IMR-90 (cell line): ENCODE data around the gene CRYBG3. TPM values are rescaled to one million over a fixed set of nuclear protein-coding genes. Genes with fewer than 3 reads are reported as not detected.
A peak's percentile ranks its signal among the peaks of the same experiment; 100 is the strongest.

Experiments used
- ATAC-seq: fragments of 200-7000 bp; cut with Tn5 transposase; 2 replicates; pipeline ENCODE4 v1.9.1; 2020; ENCODE audit warnings: low read depth, mild to moderate bottlenecking, moderate library complexity
- BruUV-seq: library from RNA; stranded (reverse); fragments of 400-500 nt; replicated peaks from 2 replicates; lab custom pipeline; 2021; lab: Mats Ljungman, UMichigan
- CTCF ChIA-PET: fragments of 300-600 bp; formaldehyde crosslinking; extraction: SDS; loops from one replicate; lab custom pipeline; 2021; ENCODE audit warnings: antibody characterized with exemption; lab: Yijun Ruan, JAX
- POLR2A ChIA-PET: fragments of 300-600 bp; sonication (Branson Sonifier 250); formaldehyde crosslinking; loops from one replicate; lab custom pipeline; 2022; ENCODE audit warnings: antibody characterized with exemption; ENCODE audit not compliant: unreplicated experiment; lab: Charles Lee
- DNase-seq: peaks from one replicate; pipeline ENCODE4 v3.0.0; 2013
- H2AFZ ChIP-seq: replicated peaks from 2 replicates; pipeline ENCODE3; 2013; ENCODE audit warnings: low read length, mild to moderate bottlenecking; ENCODE audit not compliant: poor library complexity
- H2AK5ac ChIP-seq: 2 replicates; pipeline ENCODE4 v1.6.1; 2013; ENCODE audit warnings: low read depth, low read length, inconsistent platforms
- H2AK9ac ChIP-seq: replicated peaks from 2 replicates; pipeline ENCODE3; 2013; ENCODE audit warnings: mild to moderate bottlenecking, low read depth, low read length, moderate library complexity; ENCODE audit not compliant: poor library complexity
- H2BK120ac ChIP-seq: 2 replicates; pipeline ENCODE4 v1.6.1; 2013; ENCODE audit warnings: low read depth, low read length, inconsistent platforms
- H2BK15ac ChIP-seq: 3 replicates; pipeline ENCODE4 v1.6.1; 2013; ENCODE audit warnings: low read depth, low read length, inconsistent platforms
- H2BK20ac ChIP-seq: 2 replicates; pipeline ENCODE4 v1.6.1; 2013; ENCODE audit warnings: low read depth, mild to moderate bottlenecking, inconsistent platforms, low read length, moderate library complexity
- H2BK5ac ChIP-seq: 2 replicates; pipeline ENCODE4 v1.6.1; 2013; ENCODE audit warnings: mild to moderate bottlenecking, low read depth, low read length, inconsistent platforms; ENCODE audit not compliant: poor library complexity, severe bottlenecking
- H3K14ac ChIP-seq: replicated peaks from 2 replicates; pipeline ENCODE4 v1.6.1; 2013; ENCODE audit warnings: low read depth, low read length, inconsistent platforms
- H3K18ac ChIP-seq: 2 replicates; pipeline ENCODE4 v1.6.1; 2013; ENCODE audit warnings: low read depth, low read length, control low read depth
- H3K23ac ChIP-seq: 2 replicates; pipeline ENCODE4 v1.6.1; 2013; ENCODE audit warnings: low read depth, low read length, inconsistent platforms
- H3K27ac ChIP-seq: 2 replicates; pipeline ENCODE4 v1.5.1; 2013; ENCODE audit warnings: mild to moderate bottlenecking, control low read depth, low read length; ENCODE audit not compliant: insufficient read depth
- H3K27me3 ChIP-seq: 2 replicates; pipeline ENCODE4 v1.6.1; 2013; ENCODE audit warnings: low read length; ENCODE audit not compliant: control insufficient read depth, insufficient read depth
- H3K36me3 ChIP-seq: 2 replicates; pipeline ENCODE4 v1.6.1; 2013; ENCODE audit warnings: low read length, mixed read lengths; ENCODE audit not compliant: control insufficient read depth, insufficient read depth
- H3K4ac ChIP-seq: 2 replicates; pipeline ENCODE4 v1.6.1; 2013; ENCODE audit warnings: low read depth, low read length, inconsistent platforms
- H3K4me1 ChIP-seq: 2 replicates; pipeline ENCODE4 v1.6.1; 2013; ENCODE audit warnings: low read length, mixed read lengths; ENCODE audit not compliant: control insufficient read depth, insufficient read depth
- H3K4me2 ChIP-seq: 2 replicates; pipeline ENCODE4 v1.6.1; 2013; ENCODE audit warnings: low read depth, mild to moderate bottlenecking, control low read depth, low read length, moderate library complexity
- H3K4me3 ChIP-seq: 2 replicates; pipeline ENCODE4 v1.5.1; 2013; ENCODE audit warnings: low read depth, mild to moderate bottlenecking, control low read depth, low read length, moderate library complexity; ENCODE audit not compliant: insufficient read depth
- H3K56ac ChIP-seq: 2 replicates; pipeline ENCODE4 v1.6.1; 2013; ENCODE audit warnings: low read length, inconsistent platforms; ENCODE audit not compliant: insufficient read depth; ENCODE audit errors: extremely low read depth
- H3K79me1 ChIP-seq, 2 experiments: 2 replicates each; pipeline ENCODE4 v1.6.1; 2013; ENCODE audit warnings: low read length in 2 of 2, inconsistent platforms in 1 of 2, low read depth in 1 of 2
- H3K9ac ChIP-seq: 2 replicates; pipeline ENCODE4 v1.6.1; 2013; ENCODE audit warnings: low read depth, low read length, control low read depth
- H3K9me1 ChIP-seq: 2 replicates; pipeline ENCODE4 v1.6.1; 2013; ENCODE audit warnings: low read length, inconsistent platforms; ENCODE audit not compliant: insufficient read depth
- H3K9me3 ChIP-seq: 2 replicates; pipeline ENCODE4 v1.6.1; 2013; ENCODE audit warnings: low read length; ENCODE audit not compliant: control insufficient read depth, insufficient read depth
- H4K20me1 ChIP-seq: 2 replicates; pipeline ENCODE4 v1.6.1; 2013; ENCODE audit warnings: low read length, inconsistent platforms; ENCODE audit not compliant: insufficient read depth
- H4K5ac ChIP-seq: 2 replicates; pipeline ENCODE4 v1.6.1; 2013; ENCODE audit warnings: mild to moderate bottlenecking, low read depth, low read length, control low read depth
- H4K8ac ChIP-seq, 2 experiments: 2 replicates each; pipeline ENCODE4 v1.6.1; 2013; ENCODE audit warnings: low read depth in 2 of 2, low read length in 2 of 2, control low read depth in 1 of 2, inconsistent platforms in 1 of 2
- H4K91ac ChIP-seq: 2 replicates; pipeline ENCODE4 v1.6.1; 2013; ENCODE audit warnings: low read depth, low read length, inconsistent platforms; ENCODE audit not compliant: insufficient read depth
- CHD1 ChIP-seq: IDR thresholded peaks from 2 replicates; pipeline ENCODE4 v1.6.1; 2012; ENCODE audit warnings: low read depth, low read length, improper control_type of control experiment
- NFE2L2 ChIP-seq: fragments of 150-350 bp; IDR thresholded peaks from 2 replicates; pipeline ENCODE4 v1.6.1; 2016; ENCODE audit warnings: low read depth, mild to moderate bottlenecking, low read length
- SMC3 ChIP-seq: fragments of 150-350 bp; IDR thresholded peaks from 2 replicates; pipeline ENCODE4 v1.6.1; 2016; ENCODE audit warnings: low read depth, mild to moderate bottlenecking, antibody characterized with exemption, low read length, moderate library complexity
- WGBS, 2 experiments: methylation state at CpG; one replicate each; pipeline versions ENCODE4 v1.1.5 to v1.1.7; 2013; ENCODE audit warnings: missing lambda C conversion rate in 2 of 2; ENCODE audit not compliant: insufficient read length in 1 of 2; ENCODE audit errors: extremely low coverage in 2 of 2; 5-methylcytosine and 5-hydroxymethylcytosine counted together
- dilution Hi-C: fragments of 300-500 bp; cut with HindIII; formaldehyde crosslinking; loops from one replicate; pipeline ENCODE4 v1.14.3; 2018; ENCODE audit warnings: low sequenced_read_pairs; ENCODE audit not compliant: unreplicated experiment
- in situ Hi-C: fragments of 300-500 bp; cut with MboI; formaldehyde crosslinking; loops from 3 replicates; pipeline ENCODE4 v1.14.3; 2019; ENCODE audit warnings: low sequenced_read_pairs, inconsistent platforms, mixed read lengths
- intact Hi-C: fragments of 100-400 bp; cut with micrococcal nuclease; formaldehyde crosslinking; loops from 2 replicates; pipeline ENCODE4 v1.10.0; 2022
- polyA plus RNA-seq, 3 experiments: library from polyadenylated mRNA; depleted of rRNA; stranded (reverse); fragments of >200 nt; gene quantifications; 2 replicates each; pipeline ENCODE4 v1.2.3, GENCODE V29; 2012; ENCODE audit warnings: low replicate concordance in 1 of 3
- total RNA-seq: library from RNA; depleted of rRNA; stranded (reverse); fragments of >200 nt; gene quantifications from 2 replicates; pipeline ENCODE4 v1.2.3, GENCODE V29; 2012
- TF ChIP-seq, protein P1 (sequence below): fragments of 150-350 bp; IDR thresholded peaks from 2 replicates; pipeline ENCODE4 v1.6.1; 2016; ENCODE audit warnings: low read depth, mild to moderate bottlenecking, low read length, moderate library complexity, borderline replicate concordance
- TF ChIP-seq, protein P2 (sequence below): fragments of 150-350 bp; IDR thresholded peaks from 2 replicates; pipeline ENCODE4 v1.6.1; 2017; ENCODE audit warnings: mild to moderate bottlenecking, antibody characterized with exemption, low read length, low read depth

Gene CRYBG3
- total and polyA plus RNA-seq, 2 of the 4 experiments (the other 2 are of a cell fraction), result 4.9 to 26.2 TPM

DNA sequence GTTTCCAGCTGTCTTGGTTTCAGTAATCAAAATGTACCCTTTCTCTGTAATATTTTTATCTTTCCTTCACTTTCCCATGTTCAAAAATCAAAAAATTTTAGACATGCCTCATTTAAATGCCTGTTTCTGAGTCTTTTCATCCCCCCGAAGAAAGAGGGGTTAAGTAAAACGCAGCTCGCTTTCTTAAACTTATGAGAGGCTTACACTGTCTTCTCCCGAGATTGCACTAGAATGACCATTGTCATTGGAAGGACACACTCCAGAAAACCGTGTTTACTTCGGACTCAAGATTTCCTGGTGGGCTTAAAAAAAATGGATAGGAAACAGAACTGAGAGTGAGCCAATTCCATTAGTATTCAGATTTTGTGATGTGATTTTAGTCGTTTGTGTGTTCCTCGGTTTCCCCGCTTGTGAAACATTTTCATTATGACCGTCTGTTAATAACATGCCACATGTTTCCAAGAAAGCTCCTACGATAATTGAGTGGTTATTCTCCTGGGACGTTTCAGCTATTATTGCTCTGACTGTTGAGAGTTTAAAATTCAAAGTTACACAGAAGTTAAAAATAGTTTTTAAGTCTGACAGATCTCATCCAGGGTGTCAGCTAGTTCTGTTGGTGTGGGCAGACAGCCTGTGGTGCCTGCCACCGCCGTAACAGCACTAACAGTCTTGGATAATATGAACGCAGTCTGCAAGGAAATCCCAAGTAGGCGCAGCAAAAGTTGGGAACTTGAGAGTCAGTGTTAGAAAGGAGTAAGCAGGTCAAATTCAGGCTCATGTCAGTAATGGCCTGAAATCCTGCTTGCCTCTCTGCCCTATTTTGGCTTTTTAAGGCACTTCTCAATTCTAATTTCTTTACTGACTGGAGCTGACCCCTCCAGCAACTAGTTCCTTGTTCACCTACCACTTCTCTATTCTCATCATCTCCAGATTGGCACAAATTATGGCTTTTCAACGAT lies 1.5 kb downstream of the CRYBG3 start:
- TF ChIP-seq CHD1 (no peak), SMC3 (no peak), NFE2L2 (no peak)
- TF ChIP-seq, protein P1, sequence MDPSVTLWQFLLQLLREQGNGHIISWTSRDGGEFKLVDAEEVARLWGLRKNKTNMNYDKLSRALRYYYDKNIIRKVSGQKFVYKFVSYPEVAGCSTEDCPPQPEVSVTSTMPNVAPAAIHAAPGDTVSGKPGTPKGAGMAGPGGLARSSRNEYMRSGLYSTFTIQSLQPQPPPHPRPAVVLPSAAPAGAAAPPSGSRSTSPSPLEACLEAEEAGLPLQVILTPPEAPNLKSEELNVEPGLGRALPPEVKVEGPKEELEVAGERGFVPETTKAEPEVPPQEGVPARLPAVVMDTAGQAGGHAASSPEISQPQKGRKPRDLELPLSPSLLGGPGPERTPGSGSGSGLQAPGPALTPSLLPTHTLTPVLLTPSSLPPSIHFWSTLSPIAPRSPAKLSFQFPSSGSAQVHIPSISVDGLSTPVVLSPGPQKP, result no peak
- TF ChIP-seq, protein P2, sequence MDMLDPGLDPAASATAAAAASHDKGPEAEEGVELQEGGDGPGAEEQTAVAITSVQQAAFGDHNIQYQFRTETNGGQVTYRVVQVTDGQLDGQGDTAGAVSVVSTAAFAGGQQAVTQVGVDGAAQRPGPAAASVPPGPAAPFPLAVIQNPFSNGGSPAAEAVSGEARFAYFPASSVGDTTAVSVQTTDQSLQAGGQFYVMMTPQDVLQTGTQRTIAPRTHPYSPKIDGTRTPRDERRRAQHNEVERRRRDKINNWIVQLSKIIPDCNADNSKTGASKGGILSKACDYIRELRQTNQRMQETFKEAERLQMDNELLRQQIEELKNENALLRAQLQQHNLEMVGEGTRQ, result no peak
- H3K4ac ChIP-seq, result no peak overlapping the region
- H4K5ac ChIP-seq, result no peak overlapping the region
- ATAC-seq, result no peak
- H2AFZ ChIP-seq, result no peak overlapping the region
- intact Hi-C loops (loop anchor here (2.0 to 5.0 kb wide), 3 partner anchors 49 to 147 kb away; no protein-coding TSS in a partner anchor), dilution Hi-C loops (loop anchor here (25.0 kb wide), 1 partner anchor 189 kb away; no protein-coding TSS in a partner anchor), in situ Hi-C loops (loop anchor here (25.0 kb wide), 1 partner anchor 764 kb away; the partner anchor contains the start of gene CPOX)
- no peak overlapping the region for H3K27ac ChIP-seq
- H2BK15ac ChIP-seq, result no peak overlapping the region
- peak overlapping the region; percentile 63 for H3K4me2 ChIP-seq
- H3K4me1 ChIP-seq, result peaks cover 3% of the 10 kb centered on the region
- H4K8ac ChIP-seq, result no peak overlapping the region; a peak in 1 of 4 replicates
- ChIA-PET POLR2A (no interaction called here), CTCF (interaction anchor here (0.7 kb wide), 1 partner anchor 528 kb away, joined by 3 read pairs; no protein-coding TSS in a partner anchor)
- no peak overlapping the region for H3K18ac ChIP-seq
- peak overlapping the region; percentile 48; the same call in 1 of the 2 replicates for H3K14ac ChIP-seq
- H3K9me3 ChIP-seq, result no peaks in the 10 kb centered on the region
- WGBS, 2 experiments, result 60% methylated on average over 1 of the region's 17 CpGs; no CpG with 5 or more reads in 1 of the 2 experiments
- peak overlapping the region; percentile 33; the same call in 1 of the 2 replicates for H3K23ac ChIP-seq
- BruUV-seq, result no TSS peak
- no peak overlapping the region for H3K56ac ChIP-seq
- H2BK120ac ChIP-seq, result no peak overlapping the region
- H4K20me1 ChIP-seq, result no peaks in the 10 kb centered on the region
- H2BK5ac ChIP-seq, result no peak overlapping the region
- no peaks in the 10 kb centered on the region for H3K36me3 ChIP-seq
- H2BK20ac ChIP-seq, result no peak overlapping the region
- no peak overlapping the region for H2AK9ac ChIP-seq
- peak overlapping the region; percentile 76 for H3K9ac ChIP-seq
- H3K4me3 ChIP-seq, result peak overlapping the region; percentile 83
- no peak overlapping the region for H2AK5ac ChIP-seq
- no peaks in the 10 kb centered on the region for H3K27me3 ChIP-seq
- H4K91ac ChIP-seq, result no peak overlapping the region
- peaks cover 20 to 23% of the 10 kb centered on the region in 2 experiments for H3K79me1 ChIP-seq
- no peak for DNase-seq
- H3K9me1 ChIP-seq, result no peaks in the 10 kb centered on the region
